HG03575 (cell line): Measurements from ENCODE around the gene BRF1.
"Not testable (repeated sequence)": the region's sequence is repeated elsewhere in the genome, so short reads cannot be mapped to it uniquely, and the experiment has no call there.

Experiments used
- ATAC-seq: cut with Tn5 transposase; IDR thresholded peaks from one replicate; pipeline ENCODE4 v1.9.1; 2021; ENCODE audit not compliant: unreplicated experiment, insufficient number of reproducible peaks, low FRiP score; ENCODE audit errors: extremely low read depth

The BRF1 gene

DNA sequence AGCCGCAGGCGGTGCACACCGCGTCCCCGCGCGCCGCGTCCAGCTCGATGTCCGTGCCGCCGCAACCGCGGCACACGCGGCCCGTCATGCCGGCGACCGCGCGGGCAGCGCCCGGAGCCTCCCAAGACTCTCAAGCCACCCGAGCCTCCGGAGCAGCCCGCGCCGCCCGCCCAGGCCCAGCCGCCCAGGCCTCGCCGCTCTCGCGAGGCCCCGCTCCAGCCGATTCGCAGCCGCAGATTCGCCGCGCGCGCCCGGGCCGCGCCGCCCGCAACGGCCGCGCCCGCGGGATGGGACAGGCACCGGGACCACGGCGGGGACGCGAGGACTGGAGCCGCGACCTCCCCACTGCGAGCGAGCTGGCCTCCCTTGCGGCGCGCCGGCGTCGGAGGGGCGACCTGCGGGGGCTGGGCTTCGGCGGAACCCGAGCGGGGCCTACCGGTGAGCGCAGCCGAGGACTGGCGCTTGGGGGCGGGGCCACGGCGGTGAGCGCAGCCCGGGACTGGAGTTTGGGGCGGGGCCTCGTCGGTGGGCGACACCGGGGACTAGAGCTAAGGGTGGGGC lies at the start of gene BRF1:
TSS of gene BRF1 (minus strand) at position 460 of the 561 bp plus-strand sequence. CDS start at position 88, 372 bp downstream.
- ATAC-seq, result peak; percentile 44

DNA sequence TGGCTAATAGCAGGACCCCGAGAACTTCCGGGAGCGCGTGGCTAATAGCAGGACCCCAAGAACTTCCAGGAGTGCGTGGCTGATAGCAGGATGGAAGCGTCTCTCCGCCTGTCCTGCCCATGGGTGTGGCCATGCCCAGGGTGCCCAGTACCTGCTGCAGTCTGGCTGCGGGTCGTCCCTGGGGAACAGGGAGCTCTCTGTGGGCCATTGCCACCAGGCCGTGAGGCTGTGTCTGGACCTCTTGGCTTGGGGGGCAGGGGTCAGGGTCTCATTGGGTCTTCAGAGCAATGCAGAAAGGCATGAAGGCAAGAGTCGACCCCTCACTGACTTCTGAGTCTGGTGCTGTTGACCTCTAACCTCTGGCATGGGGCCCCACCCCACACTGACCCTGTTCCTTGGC lies 49.2 kb upstream of the BRF1 start:
- ATAC-seq, result no peak

DNA sequence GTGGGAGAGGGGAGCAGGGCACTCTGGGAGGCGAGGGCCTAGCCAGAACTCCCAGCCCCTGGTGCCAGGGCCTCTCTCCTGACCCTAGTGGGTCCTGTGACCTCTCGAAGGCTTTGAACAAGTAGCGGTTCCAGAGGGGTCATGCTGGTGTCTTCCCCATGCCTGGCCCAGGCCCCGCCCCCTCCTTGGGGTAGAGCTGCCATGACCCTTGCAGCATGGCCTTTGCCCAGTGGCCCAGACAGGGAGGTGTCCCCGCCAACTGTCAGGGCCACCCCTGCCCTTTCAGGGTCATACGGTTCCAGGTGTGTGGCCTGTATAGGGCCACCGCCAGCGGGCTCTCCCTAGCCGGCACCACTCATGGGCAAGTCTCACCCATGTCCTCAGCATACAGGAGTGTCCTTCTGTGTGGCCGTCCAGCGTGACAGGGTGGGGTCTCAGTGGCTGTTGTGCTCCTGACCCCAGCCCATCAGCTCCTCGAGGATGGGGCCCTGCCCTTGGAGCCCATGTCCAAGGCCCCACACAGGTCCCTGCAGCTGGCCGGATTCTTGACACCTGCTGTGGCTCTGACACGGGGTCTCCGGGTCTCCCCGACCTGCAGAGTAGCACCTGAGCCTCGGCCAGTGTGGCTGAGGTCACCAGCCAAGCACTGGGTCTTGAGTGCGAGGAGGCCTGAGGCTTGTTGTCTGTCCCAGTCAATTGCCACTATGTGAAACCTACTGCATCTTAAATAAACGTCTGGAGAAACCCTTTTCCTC lies 48.3 kb upstream of the BRF1 start:
- no peak for ATAC-seq

GRCh38 chr14:105348169-105348944 lies 47.6 kb upstream of the BRF1 start:
- ATAC-seq, result no peak

- no peak for ATAC-seq
Measured at GRCh38 chr14:105347587-105347968, 46.8 kb upstream of the BRF1 start.

DNA sequence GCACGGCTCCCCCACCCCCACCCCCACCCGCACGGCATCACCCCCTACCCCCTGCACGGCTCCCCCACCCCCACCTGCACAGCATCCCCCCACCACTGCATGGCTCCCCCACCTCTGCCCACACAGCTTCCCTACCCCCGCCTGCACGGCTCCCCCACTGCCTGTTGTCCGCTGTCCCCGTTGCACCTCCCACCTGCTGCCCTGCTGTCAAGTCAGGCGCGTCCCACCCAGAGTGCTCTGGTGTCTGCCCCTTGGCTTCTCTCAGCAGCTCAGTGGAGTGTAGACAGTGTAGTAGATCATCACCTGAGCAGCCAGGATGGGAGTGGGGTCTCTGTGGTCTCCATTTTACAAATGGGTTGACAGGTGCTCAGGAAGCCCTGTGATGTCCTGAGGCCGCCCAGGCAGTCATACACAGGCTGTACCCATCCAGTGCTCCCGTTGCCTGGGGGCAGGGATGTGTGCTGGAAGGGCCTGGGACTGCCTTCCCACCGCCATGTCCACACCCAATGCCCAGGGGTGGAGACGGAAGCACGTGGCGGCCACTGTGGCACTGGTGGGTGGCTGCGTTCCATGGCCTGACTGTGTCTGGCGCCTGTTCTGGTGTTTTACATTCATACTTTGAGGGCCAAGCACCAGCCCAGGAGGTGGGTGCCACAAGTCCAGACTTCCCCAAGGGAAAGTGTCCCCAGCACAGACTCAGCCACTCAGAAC lies 46.2 kb upstream of the BRF1 start:
- ATAC-seq, result no peak

- no peak for ATAC-seq
Measured at GRCh38 chr14:105346200-105346533, 45.4 kb upstream of the BRF1 start.

GRCh38 chr14:105343194-105343593 lies 42.4 kb upstream of the BRF1 start:
- ATAC-seq, result no peak

DNA sequence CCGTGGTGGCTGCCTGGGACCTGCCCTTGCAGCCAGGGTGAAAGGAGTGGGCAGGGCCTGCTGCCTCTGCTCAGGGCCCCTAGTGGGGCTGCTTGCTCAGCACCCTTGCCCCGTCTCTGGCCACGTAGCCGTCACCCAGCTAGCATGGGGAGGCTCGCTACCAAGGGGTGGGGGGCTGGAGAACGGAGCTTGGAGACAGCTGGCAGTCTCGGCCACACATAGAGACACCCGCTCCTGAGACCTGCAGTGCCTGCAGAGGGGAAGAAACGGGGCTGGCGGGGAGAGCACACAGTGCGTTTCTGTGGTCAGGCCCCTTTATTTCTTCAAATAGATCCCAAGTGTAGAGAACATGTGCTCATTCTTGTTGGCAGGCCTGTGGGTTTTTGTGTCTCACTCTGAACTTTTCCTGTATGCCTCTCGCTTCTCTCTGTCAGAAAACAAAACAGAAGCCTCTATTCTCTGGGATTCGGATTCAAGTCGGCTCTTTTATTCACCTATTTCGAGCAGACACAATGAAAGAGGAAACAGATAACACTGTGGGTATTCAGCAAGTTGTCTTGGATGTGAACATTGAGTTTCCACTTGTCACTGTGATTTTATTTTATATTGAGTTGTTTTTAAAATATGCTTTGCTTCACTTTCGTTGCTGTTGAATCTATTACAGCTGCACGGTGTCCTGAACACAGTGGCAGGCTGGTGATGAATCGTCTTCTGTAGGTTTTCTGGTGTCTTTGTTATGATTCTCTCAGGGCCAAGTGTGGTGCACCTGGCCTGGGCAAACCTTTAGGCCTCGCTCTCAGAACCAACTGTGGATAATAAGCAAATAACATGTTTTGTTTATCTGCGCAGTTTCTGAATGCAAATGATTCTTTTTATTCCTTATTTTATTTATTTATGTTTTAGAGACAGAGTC lies 40.3 kb upstream of the BRF1 start:
- no peak for ATAC-seq

GRCh38 chr14:105337966-105338741 lies 37.4 kb upstream of the BRF1 start:
- no peak for ATAC-seq

DNA sequence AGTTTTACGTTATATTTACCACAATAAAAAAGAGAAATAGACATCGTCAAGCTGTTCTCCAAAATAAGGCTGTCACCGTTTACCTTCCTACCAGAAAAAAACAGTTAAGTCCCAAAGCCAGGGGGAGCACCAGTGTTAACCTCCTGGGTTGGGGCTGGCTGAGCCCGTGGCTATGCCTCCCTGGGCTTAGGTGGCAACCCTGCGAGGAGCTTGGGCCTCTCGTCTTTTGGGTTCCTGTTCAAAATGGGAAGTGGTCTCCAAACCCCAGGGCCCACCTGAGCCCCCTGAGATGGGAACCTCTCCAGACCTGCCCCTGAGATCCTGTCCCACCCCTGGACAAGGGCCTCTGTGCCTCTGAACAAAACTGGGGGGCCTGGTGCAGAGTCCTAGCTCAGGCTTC lies 36.6 kb upstream of the BRF1 start:
- ATAC-seq, result no peak

DNA sequence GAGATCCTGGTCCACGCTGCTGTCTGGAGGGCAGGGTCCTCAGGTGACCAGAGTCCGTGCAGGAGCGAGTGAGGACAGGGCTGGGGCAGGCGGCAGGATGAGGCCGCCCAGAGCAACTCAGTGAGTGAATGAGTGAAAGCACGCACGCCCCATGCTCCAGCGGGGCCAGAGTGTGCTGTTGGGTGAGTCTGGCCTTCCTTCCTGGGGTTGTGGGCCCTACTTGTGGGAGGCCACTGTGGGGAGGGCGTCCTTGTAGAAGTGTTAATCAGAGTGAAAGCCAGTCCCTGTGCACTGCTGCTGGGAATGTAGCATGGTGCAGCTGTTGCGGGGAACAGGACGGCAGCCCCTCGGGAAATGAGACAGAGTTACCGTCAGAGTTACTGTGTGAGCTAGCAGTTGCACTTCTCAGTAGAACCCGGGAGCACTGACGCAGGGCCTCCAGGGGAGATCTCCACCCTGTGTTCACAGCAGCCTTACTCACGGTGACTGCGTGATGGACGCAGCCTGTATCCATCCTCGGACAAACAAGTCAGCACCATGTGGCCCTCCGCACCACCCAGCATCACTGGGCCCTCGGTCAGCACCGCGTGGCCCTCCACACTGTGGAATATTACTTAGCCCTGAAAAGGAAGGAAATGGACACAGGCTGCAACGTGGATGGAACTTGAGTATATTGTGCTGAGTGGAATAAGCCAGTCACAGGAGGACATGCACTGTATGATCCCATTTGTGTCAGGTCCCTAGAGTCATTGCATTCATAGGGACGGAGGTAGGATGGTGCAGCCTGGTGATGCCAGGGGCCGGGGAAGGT lies 35.9 kb upstream of the BRF1 start:
- no peak for ATAC-seq

DNA sequence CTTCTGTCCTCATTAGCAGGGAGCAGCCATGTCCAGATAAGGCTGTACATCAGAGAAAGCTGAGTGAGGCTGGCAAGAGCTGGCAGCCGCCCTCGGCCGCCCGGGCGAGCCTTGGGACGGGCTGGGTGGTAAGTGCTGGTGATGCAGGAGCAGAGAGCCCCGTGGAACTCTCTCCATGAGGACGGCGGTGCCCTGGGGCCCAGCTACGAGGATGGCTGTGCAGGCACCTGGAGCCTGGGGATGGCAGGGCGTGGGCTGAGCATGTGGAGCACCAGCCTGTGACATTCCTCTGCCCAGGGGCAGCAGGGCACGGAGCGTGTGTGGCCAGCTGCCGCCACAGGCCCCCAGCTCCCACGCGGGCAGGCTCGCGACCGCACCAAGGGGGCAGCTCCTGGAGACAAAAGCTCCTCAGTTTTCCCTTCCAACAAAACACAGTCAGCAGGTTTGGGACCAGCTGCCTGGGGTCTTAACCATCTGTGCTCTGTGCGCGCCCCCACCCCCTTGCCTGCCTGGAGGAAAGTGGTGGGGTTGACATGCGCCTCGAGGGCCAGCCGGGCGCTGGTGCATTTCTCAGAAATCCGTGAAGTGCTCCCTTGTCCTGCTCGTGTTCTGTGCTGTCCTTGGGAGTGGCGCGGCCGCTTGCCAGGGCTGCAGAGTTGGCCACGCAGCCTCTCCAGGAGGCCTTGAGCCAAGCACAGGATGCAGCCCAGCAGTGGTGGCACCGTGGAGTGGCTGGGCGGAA lies 35.1 kb upstream of the BRF1 start:
- ATAC-seq, result no peak

DNA sequence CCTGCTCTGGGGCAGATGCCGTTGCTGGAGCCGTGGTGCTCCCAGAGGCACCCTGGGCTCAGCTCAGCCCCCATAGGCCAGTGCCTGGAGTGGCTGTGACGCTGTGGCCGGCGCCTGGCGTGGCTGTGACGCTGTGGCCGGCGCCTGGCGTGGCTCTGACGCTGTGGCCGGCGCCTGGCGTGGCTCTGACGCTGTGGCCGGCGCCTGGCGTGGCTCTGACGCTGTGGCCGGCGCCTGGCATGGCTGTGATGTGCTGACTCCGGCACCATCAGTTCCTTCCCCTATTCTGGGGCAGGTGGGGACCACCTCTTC lies 34.4 kb upstream of the BRF1 start:
- not testable (repeated sequence) for ATAC-seq

DNA sequence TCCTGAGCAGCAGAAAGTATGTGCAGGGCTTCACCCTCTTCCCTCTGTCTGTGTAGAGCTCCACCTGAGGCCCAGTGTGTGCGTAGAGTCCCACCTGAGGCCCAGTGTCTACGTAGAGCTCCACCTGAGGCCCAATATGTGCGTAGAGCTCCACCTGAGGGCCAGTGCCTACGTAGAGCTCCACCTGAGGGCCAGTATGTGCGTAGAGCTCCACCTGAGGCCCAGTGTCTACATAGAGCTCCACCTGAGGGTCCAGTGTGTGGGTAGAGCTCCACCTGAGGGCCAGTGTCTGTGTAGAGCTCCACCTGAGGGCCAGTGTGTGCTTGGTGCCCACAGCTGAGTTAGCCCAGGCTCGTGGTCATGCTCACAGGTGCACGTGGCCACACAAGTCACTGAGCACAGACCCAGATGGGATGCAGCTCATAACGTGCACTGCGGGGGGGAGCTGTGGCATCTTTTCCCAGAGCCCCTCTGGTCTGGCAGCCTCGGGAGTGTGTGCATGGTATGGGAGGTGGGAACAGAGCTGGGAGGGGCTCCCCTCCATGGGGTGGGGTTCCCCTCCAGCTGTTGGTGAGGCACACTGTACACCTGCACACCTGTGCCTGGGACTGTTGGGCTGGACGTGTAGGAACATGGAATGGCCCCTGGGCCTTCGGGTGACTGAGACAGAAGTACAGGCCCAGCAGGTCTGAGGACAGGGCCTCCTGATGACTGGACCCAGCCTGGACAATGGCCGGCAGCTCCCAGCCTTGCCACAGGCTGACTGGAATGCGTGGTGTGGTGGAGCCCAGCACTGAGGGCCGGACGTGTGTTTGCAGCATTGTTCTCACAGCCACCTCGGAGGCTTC lies 33.8 kb upstream of the BRF1 start:
- no peak for ATAC-seq
